Neutrophil (primary cell): Measurements from ENCODE around the gene DNMT3L.

Source experiments
- H3K27ac ChIP-seq: fragments of 200-600 bp; sonication (generic); 2 replicates; pipeline ENCODE4 v1.5.1; 2016; ENCODE audit warnings: mild to moderate bottlenecking, moderate library complexity
- H3K27me3 ChIP-seq: fragments of 200-600 bp; sonication (generic); 2 replicates; pipeline ENCODE4 v1.6.0; 2016; ENCODE audit warnings: mild to moderate bottlenecking
- H3K36me3 ChIP-seq: fragments of 200-600 bp; sonication (generic); 2 replicates; pipeline ENCODE4 v1.5.1; 2017
- H3K4me1 ChIP-seq, 2 experiments: fragments of 200-600 bp in 1 of 2; sonication (generic) in 1 of 2; 1 replicate in 1 of 2; 2 replicates in 1 of 2; pipeline versions ENCODE4 v1.5.1 to v1.6.1; 2013 to 2016; ENCODE audit warnings: low read depth in 1 of 2, low read length in 1 of 2, mild to moderate bottlenecking in 1 of 2, moderate library complexity in 1 of 2; ENCODE audit not compliant: control insufficient read depth in 1 of 2, insufficient read depth in 1 of 2
- H3K4me3 ChIP-seq, 2 experiments: fragments of 200-600 bp in 1 of 2; sonication (generic) in 1 of 2; 1 replicate in 1 of 2; 2 replicates in 1 of 2; pipeline ENCODE4 v1.5.1; 2013 to 2016; ENCODE audit warnings: low read depth in 1 of 2, low read length in 1 of 2, mild to moderate bottlenecking in 1 of 2, moderate library complexity in 1 of 2
- H3K9me3 ChIP-seq: fragments of 200-600 bp; sonication (generic); 2 replicates; pipeline ENCODE4 v1.5.1; 2016
- CTCF ChIP-seq: fragments of 200-600 bp; sonication (generic); IDR thresholded peaks from 2 replicates; pipeline ENCODE4 v1.5.1; 2016; ENCODE audit warnings: antibody characterized with exemption

The DNMT3L gene

GRCh38 chr21:44269090-44269489 lies 7.4 kb upstream of the DNMT3L start:
- no peaks in the 10 kb centered on the region for H3K36me3 ChIP-seq
- no peak overlapping the region for H3K27ac ChIP-seq
- no peaks in the 10 kb centered on the region for H3K4me1 ChIP-seq
- H3K4me3 ChIP-seq, result no peak overlapping the region
- H3K27me3 ChIP-seq, result no peaks in the 10 kb centered on the region
- H3K9me3 ChIP-seq, result no peaks in the 10 kb centered on the region
- TF ChIP-seq CTCF, result no peak

GRCh38 chr21:44267655-44268142 lies 6.0 kb upstream of the DNMT3L start:
- H3K4me3 ChIP-seq, result no peak overlapping the region
- TF ChIP-seq CTCF, result peak; percentile 15
- H3K4me1 ChIP-seq, result no peaks in the 10 kb centered on the region
- H3K36me3 ChIP-seq, result no peaks in the 10 kb centered on the region
- H3K27me3 ChIP-seq, result no peaks in the 10 kb centered on the region
- H3K9me3 ChIP-seq, result no peaks in the 10 kb centered on the region
- H3K27ac ChIP-seq, result no peak overlapping the region

- no peak overlapping the region for H3K27ac ChIP-seq
- H3K36me3 ChIP-seq, result no peaks in the 10 kb centered on the region
- no peaks in the 10 kb centered on the region for H3K9me3 ChIP-seq
- no peak for TF ChIP-seq CTCF
- H3K4me3 ChIP-seq, result no peak overlapping the region
- H3K27me3 ChIP-seq, result no peaks in the 10 kb centered on the region
- H3K4me1 ChIP-seq, result no peaks in the 10 kb centered on the region
These were observed 4.1 kb upstream of the DNMT3L start for GRCh38 chr21:44265734-44266270.

GRCh38 chr21:44263768-44264167 lies 2.1 kb upstream of the DNMT3L start:
- H3K27me3 ChIP-seq, result no peaks in the 10 kb centered on the region
- no peaks in the 10 kb centered on the region for H3K4me1 ChIP-seq
- H3K9me3 ChIP-seq, result no peaks in the 10 kb centered on the region
- H3K27ac ChIP-seq, result no peak overlapping the region
- TF ChIP-seq CTCF, result no peak
- no peak overlapping the region for H3K4me3 ChIP-seq
- no peaks in the 10 kb centered on the region for H3K36me3 ChIP-seq

GRCh38 chr21:44263221-44263760 lies 1.6 kb upstream of the DNMT3L start:
- H3K36me3 ChIP-seq, result no peaks in the 10 kb centered on the region
- H3K27me3 ChIP-seq, result no peaks in the 10 kb centered on the region
- H3K9me3 ChIP-seq, result no peaks in the 10 kb centered on the region
- TF ChIP-seq CTCF, result no peak
- no peak overlapping the region for H3K27ac ChIP-seq
- H3K4me3 ChIP-seq, result no peak overlapping the region
- no peaks in the 10 kb centered on the region for H3K4me1 ChIP-seq
